ENCODE data around the gene RUVBL1. TPM values are rescaled to one million over a fixed set of nuclear protein-coding genes. Genes with fewer than 3 reads are reported as not detected.

The RUVBL1 gene
- total RNA-seq, 1 donor from 2014 or later = 28.4 TPM

Other genes with a start within 250 kb of the RUVBL1 start
- gene KBTBD12, start 208.6 kb downstream of the RUVBL1 start, total RNA-seq = not detected
- gene SEC61A1, start 71.4 kb downstream of the RUVBL1 start, total RNA-seq = 117 TPM
- 10.4 TPM for gene EEFSEC, start 29.7 kb upstream of the RUVBL1 start, total RNA-seq